GM10248 (cell line): ENCODE measurements around the gene SVIL.

Experiments
- CTCF ChIA-PET: fragments of 300-600 bp; sonication (Branson Sonifier 250); formaldehyde crosslinking; extraction: SDS; loops from one replicate; lab custom pipeline; 2021; ENCODE audit warnings: antibody characterized with exemption; lab: Yijun Ruan, JAX
- POLR2A ChIA-PET: fragments of 350-650 bp; sonication (Branson Sonifier 250); formaldehyde crosslinking; extraction: SDS; loops from one replicate; lab custom pipeline; 2020; ENCODE audit warnings: antibody characterized with exemption; lab: Yijun Ruan, JAX
- DNase-seq: peaks from one replicate; pipeline ENCODE4 v3.0.0; 2012; ENCODE audit errors: extremely low spot score
- TF ChIP-seq, protein P1 (sequence below): IDR thresholded peaks from 2 replicates; pipeline ENCODE4 v1.5.1; 2012; ENCODE audit warnings: mild to moderate bottlenecking, low read depth; ENCODE audit errors: extremely low read depth, missing control alignments, control extremely low read depth

The SVIL gene

DNA sequence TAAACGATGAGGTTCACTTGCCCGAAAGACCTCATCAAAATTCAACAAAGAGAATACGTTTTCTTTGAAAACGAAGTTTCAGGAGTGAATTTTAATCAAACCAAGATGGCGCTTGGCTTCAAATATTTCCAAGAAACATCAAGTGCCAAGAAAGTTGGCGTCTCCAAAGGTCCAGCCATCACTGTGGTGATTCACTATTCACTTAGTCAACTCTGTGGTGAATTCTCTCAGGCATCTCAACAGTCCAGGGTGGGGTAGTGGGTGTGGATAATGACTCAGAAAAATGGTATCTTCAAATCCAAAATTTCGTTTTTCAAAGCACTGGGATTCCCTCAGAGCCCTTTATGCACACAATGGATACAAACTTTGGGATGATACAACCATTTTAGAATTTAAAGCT lies 133.1 kb downstream of the SVIL start:
- CTCF ChIA-PET, result interaction anchor here (0.8 to 2.7 kb wide), 3 partner anchors 11 to 18 kb away, joined by 3 to 15 read pairs (median 3); no protein-coding TSS in a partner anchor
- DNase-seq, result no peak
- POLR2A ChIA-PET, result no interaction called here
- TF ChIP-seq, protein P1, sequence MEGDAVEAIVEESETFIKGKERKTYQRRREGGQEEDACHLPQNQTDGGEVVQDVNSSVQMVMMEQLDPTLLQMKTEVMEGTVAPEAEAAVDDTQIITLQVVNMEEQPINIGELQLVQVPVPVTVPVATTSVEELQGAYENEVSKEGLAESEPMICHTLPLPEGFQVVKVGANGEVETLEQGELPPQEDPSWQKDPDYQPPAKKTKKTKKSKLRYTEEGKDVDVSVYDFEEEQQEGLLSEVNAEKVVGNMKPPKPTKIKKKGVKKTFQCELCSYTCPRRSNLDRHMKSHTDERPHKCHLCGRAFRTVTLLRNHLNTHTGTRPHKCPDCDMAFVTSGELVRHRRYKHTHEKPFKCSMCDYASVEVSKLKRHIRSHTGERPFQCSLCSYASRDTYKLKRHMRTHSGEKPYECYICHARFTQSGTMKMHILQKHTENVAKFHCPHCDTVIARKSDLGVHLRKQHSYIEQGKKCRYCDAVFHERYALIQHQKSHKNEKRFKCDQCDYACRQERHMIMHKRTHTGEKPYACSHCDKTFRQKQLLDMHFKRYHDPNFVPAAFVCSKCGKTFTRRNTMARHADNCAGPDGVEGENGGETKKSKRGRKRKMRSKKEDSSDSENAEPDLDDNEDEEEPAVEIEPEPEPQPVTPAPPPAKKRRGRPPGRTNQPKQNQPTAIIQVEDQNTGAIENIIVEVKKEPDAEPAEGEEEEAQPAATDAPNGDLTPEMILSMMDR, result no peak

DNA sequence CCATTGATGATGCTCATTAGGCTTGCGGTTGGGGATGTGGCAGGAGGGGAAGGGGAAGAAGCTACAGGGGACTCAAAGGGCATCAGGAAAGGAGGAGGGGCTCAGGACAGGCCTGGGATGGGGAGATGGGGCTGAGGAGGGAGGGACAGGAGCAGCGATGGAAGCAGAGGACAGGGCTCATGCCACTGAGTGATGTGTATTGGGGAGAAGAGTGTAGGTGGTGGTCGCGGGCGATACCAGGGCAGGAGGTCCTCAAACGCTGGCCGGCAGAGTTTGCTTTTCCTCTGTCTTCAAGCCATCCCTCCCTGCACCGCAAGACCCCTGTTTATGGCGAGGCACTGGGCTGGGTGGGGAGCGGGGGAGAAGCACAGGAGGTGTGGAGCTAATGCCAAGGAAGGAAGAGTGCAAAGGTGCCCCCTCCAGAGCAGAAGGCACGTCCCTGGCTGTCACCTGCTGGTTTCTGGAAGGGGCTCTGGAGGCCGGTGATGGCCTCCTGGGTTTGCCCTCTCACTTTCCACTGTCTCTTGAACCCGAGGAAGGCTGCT lies 134.7 kb downstream of the SVIL start:
- TF ChIP-seq, protein P1, result no peak
- DNase-seq, result no peak
- ChIA-PET CTCF (no interaction called here), POLR2A (no interaction called here)

DNA sequence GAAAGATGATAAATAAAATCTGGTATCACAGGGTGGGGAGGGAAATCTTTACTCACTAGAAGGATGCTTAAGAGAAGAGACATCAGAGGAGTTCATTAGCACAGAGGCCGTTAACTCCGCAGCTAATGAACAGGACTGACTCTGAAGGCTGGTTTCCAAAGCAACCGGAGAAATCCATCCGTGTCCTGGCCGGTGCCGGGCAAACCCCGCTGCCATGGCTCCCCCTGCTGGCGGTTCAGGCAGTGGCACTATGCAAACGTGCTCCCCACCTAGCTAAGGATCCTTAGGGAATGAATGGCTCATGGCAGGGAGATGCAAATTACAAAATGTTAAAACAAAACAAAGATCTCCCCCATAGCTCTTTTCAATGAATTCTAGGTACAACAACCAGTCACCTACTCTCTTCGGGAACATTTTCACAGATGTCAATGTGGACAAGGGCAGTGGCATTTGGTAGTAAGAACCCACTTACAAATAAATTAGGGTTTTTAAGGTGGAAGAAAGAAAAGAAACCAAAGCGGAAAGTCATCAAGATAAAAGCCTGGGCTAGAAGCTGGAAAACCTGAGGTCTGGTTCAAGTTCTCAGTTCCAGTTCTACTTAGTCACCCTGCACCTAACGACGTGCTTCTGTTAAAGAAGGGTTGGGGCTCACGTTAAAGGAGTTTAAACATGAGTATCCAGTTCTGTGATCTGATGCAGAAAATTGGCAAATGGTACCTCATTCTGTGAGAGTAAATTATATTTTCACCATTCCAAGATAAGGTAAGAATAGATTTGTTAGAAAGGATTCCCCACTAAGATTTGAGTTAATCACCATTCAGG lies 138.2 kb downstream of the SVIL start:
- peak; percentile 64 for DNase-seq
- POLR2A ChIA-PET, result no interaction called here
- TF ChIP-seq, protein P1, result peak; percentile 89
- CTCF ChIA-PET, result interaction anchor here (0.7 to 3.7 kb wide), 32 partner anchors 8 to 826 kb away, joined by 3 to 19 read pairs (median 4); no protein-coding TSS in a partner anchor

DNA sequence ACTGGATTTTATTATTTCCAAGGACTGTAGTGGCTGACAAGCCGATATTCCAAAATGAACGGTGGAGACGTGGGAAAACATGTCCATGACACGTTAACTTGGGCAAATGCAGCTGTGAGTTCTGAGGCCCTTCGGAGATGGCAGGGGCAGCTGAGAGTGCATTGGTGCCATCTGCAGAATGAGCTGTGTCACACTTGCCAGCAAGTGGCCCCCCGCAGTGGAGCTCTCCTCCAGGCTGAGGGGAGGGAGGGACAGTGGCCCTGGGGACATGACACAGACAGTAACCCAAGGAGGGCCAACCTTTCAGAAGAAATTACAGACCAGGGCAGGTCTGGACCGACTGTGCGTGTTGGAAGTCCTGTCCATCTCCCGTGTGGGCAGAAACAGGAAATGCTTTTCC lies 139.4 kb downstream of the SVIL start:
- no peak for DNase-seq
- POLR2A ChIA-PET, result no interaction called here
- CTCF ChIA-PET, result interaction anchor here (0.7 to 3.7 kb wide), 6 partner anchors 13 to 825 kb away, joined by 3 to 19 read pairs (median 10); no protein-coding TSS in a partner anchor
- TF ChIP-seq, protein P1, result no peak

DNA sequence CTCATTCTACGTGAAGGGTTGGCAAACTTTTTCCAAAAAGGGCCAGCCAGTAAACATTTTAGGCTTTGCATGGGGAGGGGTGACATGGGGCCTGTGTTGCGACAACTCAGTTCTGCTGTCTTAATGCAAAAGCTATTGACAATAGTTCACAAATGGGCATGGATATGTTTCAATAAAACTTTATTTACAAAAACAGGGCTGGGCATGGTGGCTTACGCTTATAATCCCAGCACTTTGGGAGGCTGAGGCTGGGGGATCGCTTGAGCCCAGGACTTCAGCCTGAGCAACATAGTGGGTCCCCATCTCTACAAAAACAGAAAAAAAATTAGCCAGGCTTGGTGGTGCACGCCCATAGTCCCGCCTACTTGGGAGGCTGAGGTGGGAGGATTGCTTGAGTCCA lies 141.1 kb downstream of the SVIL start:
- CTCF ChIA-PET, result no interaction called here
- DNase-seq, result no peak
- POLR2A ChIA-PET, result no interaction called here
- TF ChIP-seq, protein P1, result no peak

DNA sequence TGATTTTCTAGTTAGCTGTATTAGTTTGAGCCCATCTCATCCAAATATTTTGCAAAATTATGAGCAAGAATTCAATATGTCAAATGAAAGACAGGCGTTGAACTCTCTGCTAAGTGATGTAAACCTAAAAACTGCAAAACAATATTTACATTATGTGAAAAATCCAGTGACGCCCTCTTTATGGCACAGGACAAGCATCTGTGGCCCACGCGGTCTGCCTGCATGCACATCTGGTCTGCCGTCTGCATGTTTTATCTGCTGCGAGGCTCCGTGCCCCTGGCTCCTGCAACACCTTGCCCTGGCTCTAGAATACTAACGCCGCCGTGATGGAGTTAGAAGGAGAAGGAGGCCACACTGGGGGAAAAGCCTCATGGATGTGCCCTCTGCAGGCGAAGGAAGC lies 142.0 kb downstream of the SVIL start:
- POLR2A ChIA-PET, result no interaction called here
- CTCF ChIA-PET, result no interaction called here
- no peak for DNase-seq
- TF ChIP-seq, protein P1, result no peak
